Breast epithelium (tissue), 4 donors: ENCODE data around the gene PPIG. TPM values are rescaled to one million over a fixed set of nuclear protein-coding genes. Genes with fewer than 3 reads are reported as not detected.
"Not testable (repeated sequence)": the region's sequence is repeated elsewhere in the genome, so short reads cannot be mapped to it uniquely, and the experiment has no call there.

Source experiments
- DNase-seq, 2 donors: peaks; one replicate each; pipeline ENCODE4 v3.0.0-alpha.2; 2019; ENCODE audit warnings: low spot score in 2 of 2
- H3K27ac ChIP-seq, 2 donors: fragments of 200-600 bp; sonication (generic) in 1 of 2; one replicate each; pipeline ENCODE4 v1.5.1; 2016 to 2019; ENCODE audit warnings: mild to moderate bottlenecking in 1 of 2
- H3K27me3 ChIP-seq, 2 donors: fragments of 200-600 bp; sonication (generic) in 1 of 2; one replicate each; pipeline versions ENCODE4 v1.5.1 to v1.6.0; 2017 to 2019; ENCODE audit warnings: control low read depth in 1 of 2, mild to moderate bottlenecking in 1 of 2
- H3K36me3 ChIP-seq: fragments of 200-600 bp; one replicate; pipeline ENCODE4 v1.5.1; 2019
- H3K4me1 ChIP-seq, 2 donors: fragments of 200-600 bp; sonication (generic); one replicate each; pipeline ENCODE4 v1.5.1; 2016 to 2019; ENCODE audit warnings: control low read depth in 1 of 2
- H3K4me3 ChIP-seq, 3 donors: fragments of 200-600 bp; sonication (generic); 1 replicate in 2 of 3; 2 replicates in 1 of 3; pipeline ENCODE4 v1.5.1; 2016 to 2019; ENCODE audit warnings: mild to moderate bottlenecking in 3 of 3, moderate library complexity in 2 of 3
- H3K9me3 ChIP-seq, 2 donors: fragments of 200-600 bp; sonication (generic) in 1 of 2; one replicate each; pipeline ENCODE4 v1.5.1; 2016 to 2019; ENCODE audit warnings: control low read depth in 1 of 2
- POLR2A ChIP-seq: fragments of 450-650 bp; IDR thresholded peaks from one replicate; pipeline ENCODE4 v1.6.1; 2016; ENCODE audit warnings: antibody characterized with exemption, mild to moderate bottlenecking, moderate library complexity
- POLR2AphosphoS5 ChIP-seq, 3 donors: sonication (generic); formaldehyde crosslinking; IDR thresholded peaks; one replicate each; pipeline ENCODE4 v1.6.1; 2017; ENCODE audit warnings: antibody characterized with exemption in 3 of 3
- intact Hi-C: fragments of 100-400 bp; cut with DNase I; formaldehyde crosslinking; loops from one replicate; pipeline ENCODE4 v1.15.1; 2023; ENCODE audit warnings: low total_unique reads
- total RNA-seq, 3 donors: library from RNA; depleted of rRNA; stranded (reverse); fragments of >200 nt; gene quantifications; one replicate each; pipeline ENCODE4 v1.1.0, GENCODE V29; 2016
- TF ChIP-seq, protein P1 (sequence below), 3 donors: fragments of 450-650 bp; IDR thresholded peaks; one replicate each; pipeline ENCODE4 v1.5.1; 2016 to 2017; ENCODE audit warnings: antibody characterized with exemption in 3 of 3, mild to moderate bottlenecking in 3 of 3, moderate library complexity in 3 of 3

The PPIG gene
- total RNA-seq = 10 to 100 TPM; 35.5 to 67.9 (median 50.1) TPM

DNA sequence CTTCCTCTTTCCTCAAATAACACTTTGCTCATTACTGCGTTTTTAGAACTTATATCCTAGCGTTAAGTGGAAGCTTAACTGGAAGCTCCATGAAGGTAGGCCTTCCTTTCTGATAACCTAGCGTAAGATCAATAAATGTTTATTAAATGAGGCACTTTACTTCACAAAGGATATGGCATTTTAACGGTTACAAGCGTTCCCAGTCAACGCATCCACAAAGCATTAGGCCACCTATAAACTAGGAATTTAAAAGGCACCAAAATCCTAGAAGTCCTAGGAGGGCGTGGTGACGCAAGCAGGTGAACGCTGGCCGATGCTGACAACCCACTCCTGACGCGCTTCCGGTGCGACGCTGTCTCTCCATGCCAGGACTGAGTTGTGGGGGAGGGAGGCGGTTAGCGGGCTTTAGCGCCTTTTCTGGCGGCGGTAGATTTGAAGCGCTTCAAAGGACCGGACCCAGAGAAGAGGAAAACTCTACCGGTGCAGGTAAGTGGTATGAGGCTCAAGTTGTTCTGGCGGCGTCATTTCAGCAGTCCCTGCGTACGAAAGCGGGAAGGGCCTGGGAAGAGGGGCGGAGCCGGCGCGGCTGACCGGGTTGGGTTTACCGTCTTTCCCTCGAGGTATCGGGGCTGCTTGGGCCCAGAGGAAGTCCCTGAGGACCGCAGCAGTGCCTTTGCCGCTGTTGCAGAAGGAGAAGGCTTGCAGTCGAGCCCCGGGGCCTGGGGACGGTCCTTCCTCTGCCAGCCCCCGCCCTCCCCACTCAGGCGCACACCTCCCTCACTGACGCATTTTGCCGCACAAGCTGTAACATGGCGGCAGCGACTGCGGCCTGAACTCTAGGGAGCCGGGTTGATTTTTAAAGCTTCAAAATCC, at the start of gene PPIG:
Gene PPIG (plus strand): TSS at position 347 of the 873 bp plus-strand sequence. CDS start 19,691 bp downstream, outside the sequence.
- H3K27me3 ChIP-seq = no peaks in the 10 kb centered on the region
- peak; percentile 84 for DNase-seq
- H3K9me3 ChIP-seq = no peaks in the 10 kb centered on the region
- peak; percentile 32 for TF ChIP-seq POLR2A
- TF ChIP-seq, protein P1, sequence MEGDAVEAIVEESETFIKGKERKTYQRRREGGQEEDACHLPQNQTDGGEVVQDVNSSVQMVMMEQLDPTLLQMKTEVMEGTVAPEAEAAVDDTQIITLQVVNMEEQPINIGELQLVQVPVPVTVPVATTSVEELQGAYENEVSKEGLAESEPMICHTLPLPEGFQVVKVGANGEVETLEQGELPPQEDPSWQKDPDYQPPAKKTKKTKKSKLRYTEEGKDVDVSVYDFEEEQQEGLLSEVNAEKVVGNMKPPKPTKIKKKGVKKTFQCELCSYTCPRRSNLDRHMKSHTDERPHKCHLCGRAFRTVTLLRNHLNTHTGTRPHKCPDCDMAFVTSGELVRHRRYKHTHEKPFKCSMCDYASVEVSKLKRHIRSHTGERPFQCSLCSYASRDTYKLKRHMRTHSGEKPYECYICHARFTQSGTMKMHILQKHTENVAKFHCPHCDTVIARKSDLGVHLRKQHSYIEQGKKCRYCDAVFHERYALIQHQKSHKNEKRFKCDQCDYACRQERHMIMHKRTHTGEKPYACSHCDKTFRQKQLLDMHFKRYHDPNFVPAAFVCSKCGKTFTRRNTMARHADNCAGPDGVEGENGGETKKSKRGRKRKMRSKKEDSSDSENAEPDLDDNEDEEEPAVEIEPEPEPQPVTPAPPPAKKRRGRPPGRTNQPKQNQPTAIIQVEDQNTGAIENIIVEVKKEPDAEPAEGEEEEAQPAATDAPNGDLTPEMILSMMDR (IDR thresholded peaks at IDR 0.05) = no peak
- peak; percentile 85 to 95 (median 92) for TF ChIP-seq POLR2AphosphoS5 (IDR thresholded peaks at IDR 0.05)
- intact Hi-C loops = no loop called here
- no peaks in the 10 kb centered on the region for H3K36me3 ChIP-seq
- H3K4me3 ChIP-seq = peak within 1 kb of the TSS; percentile 76 to 86 (median 84)
- peaks cover 0 to 12% of the 10 kb centered on the region in 2 donors for H3K4me1 ChIP-seq
- H3K27ac ChIP-seq = peak within 1 kb of the TSS; percentile 98 to 99

DNA sequence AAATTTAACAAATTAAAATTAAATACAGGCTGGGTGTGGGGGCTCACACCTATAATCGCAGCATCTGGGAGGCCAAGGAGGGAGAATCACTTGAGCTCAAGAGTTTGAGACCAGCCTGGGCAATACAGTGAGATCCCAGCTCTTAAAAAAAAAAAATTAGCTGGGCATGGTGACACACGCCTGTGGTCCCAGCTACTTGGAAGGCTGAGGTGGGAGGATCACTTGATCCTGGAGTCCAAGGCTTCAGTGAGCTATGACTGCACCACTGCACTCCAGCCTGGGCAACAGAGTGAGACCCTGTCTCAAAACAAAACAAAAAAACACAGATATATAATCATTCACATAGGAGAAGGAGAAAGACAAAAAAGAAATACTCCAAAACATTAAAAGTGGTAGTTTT, 44.7 kb upstream of the PPIG start:
- H3K36me3 ChIP-seq, DNase-seq, H3K4me1 ChIP-seq, H3K27ac ChIP-seq, H3K9me3 ChIP-seq, H3K27me3 ChIP-seq, intact Hi-C loops, H3K4me3 ChIP-seq: not testable (repeated sequence)

DNA sequence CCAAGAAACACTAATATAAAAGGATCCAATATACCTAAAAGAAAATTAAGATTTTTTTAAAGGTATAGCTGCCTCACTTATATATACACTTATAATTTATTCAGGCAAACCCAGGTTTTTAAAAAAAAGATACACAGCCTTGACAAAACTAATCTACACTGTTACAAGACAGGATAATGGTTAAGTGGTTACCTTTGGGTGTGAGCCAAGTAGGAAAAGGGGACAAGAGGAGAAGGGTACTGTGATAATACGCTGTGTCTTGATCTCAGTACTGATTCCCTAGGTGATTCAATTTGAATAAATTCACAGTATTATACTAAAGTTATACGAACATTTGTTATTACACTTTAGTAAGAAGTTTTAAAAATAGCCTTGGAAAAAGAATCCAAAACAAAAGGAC, 44.0 kb upstream of the PPIG start:
- TF ChIP-seq POLR2A (no peak), POLR2AphosphoS5 (IDR thresholded peaks at IDR 0.05) (no peak)
- TF ChIP-seq, protein P1 (IDR thresholded peaks at IDR 0.05) = no peak
- Histone ChIP-seq H3K4me1 (no peaks in the 10 kb centered on the region), H3K4me3 (no peak overlapping the region), H3K27ac (no peak overlapping the region), H3K27me3 (no peaks in the 10 kb centered on the region), H3K36me3 (no peaks in the 10 kb centered on the region), H3K9me3 (no peaks in the 10 kb centered on the region)
- DNase-seq = no peak
- intact Hi-C loops = no loop called here

GRCh38 chr2:169542433-169542832, 41.7 kb upstream of the PPIG start:
- DNase-seq = no peak
- Histone ChIP-seq H3K27ac (no peak overlapping the region), H3K9me3 (no peaks in the 10 kb centered on the region), H3K4me1 (no peaks in the 10 kb centered on the region), H3K36me3 (no peaks in the 10 kb centered on the region), H3K27me3 (no peaks in the 10 kb centered on the region), H3K4me3 (no peak overlapping the region)
- intact Hi-C loops = no loop called here
- no peak for TF ChIP-seq POLR2AphosphoS5 (IDR thresholded peaks at IDR 0.05)
- TF ChIP-seq, protein P1 (IDR thresholded peaks at IDR 0.05) = no peak
- no peak for TF ChIP-seq POLR2A

- intact Hi-C loops = no loop called here
- no peak overlapping the region for H3K27ac ChIP-seq
- no peaks in the 10 kb centered on the region for H3K27me3 ChIP-seq
- H3K9me3 ChIP-seq = no peaks in the 10 kb centered on the region
- no peak for TF ChIP-seq POLR2AphosphoS5 (IDR thresholded peaks at IDR 0.05)
- no peak for TF ChIP-seq POLR2A
- TF ChIP-seq, protein P1 (IDR thresholded peaks at IDR 0.05) = no peak
- H3K4me3 ChIP-seq = no peak overlapping the region
- no peak for DNase-seq
- no peaks in the 10 kb centered on the region for H3K4me1 ChIP-seq
- H3K36me3 ChIP-seq = no peaks in the 10 kb centered on the region
These were observed 37.4 kb upstream of the PPIG start for GRCh38 chr2:169546756-169547155.
